DND-41 (cell line): ENCODE results near the gene SYF2.
"Not testable (repeated sequence)": the region's sequence is repeated elsewhere in the genome, so short reads cannot be mapped to it uniquely, and the experiment has no call there.

Source experiments
- ATAC-seq: fragments of 200-7000 bp; cut with Tn5 transposase; 3 replicates; pipeline ENCODE4 v1.9.1; 2021; ENCODE audit warnings: low read depth; ENCODE audit not compliant: insufficient read depth
- DNase-seq: peaks from one replicate; pipeline ENCODE4 v3.0.0-alpha.2; 2020
- H2AFZ ChIP-seq: 2 replicates; pipeline ENCODE4 v1.6.0; 2012; ENCODE audit warnings: low read depth, low read length
- H3K27ac ChIP-seq: 2 replicates; pipeline ENCODE4 v1.5.1; 2012; ENCODE audit warnings: low read length, inconsistent platforms
- H3K27me3 ChIP-seq: fragments of 200-600 bp; sonication (generic); 2 replicates; pipeline ENCODE4 v1.6.0; 2012; ENCODE audit warnings: low read length, mild to moderate bottlenecking, inconsistent platforms; ENCODE audit not compliant: insufficient read depth, poor library complexity
- H3K36me3 ChIP-seq: 2 replicates; pipeline ENCODE4 v1.5.1; 2012; ENCODE audit warnings: low read length, inconsistent platforms; ENCODE audit not compliant: insufficient read depth
- H3K4me1 ChIP-seq: 2 replicates; pipeline ENCODE4 v1.5.1; 2012; ENCODE audit warnings: mild to moderate bottlenecking, low read length; ENCODE audit not compliant: insufficient read depth
- H3K4me2 ChIP-seq: 2 replicates; pipeline ENCODE4 v1.6.0; 2012; ENCODE audit warnings: mild to moderate bottlenecking, moderate library complexity, low read length, inconsistent platforms; ENCODE audit not compliant: insufficient read depth
- H3K4me3 ChIP-seq, 2 experiments: fragments of 200-600 bp in 1 of 2; shearing (Covaris generic) in 1 of 2; 2 replicates each; pipeline ENCODE4 v1.5.1; 2012 to 2016; ENCODE audit warnings: inconsistent platforms in 2 of 2, low read length in 2 of 2, mild to moderate bottlenecking in 2 of 2, low read depth in 1 of 2, moderate library complexity in 1 of 2
- H3K79me2 ChIP-seq: 2 replicates; pipeline ENCODE4 v1.6.0; 2012; ENCODE audit warnings: low read length, inconsistent platforms; ENCODE audit not compliant: insufficient read depth
- H3K9ac ChIP-seq: 2 replicates; pipeline ENCODE4 v1.6.0; 2012; ENCODE audit warnings: low read depth, mild to moderate bottlenecking, inconsistent platforms, low read length, moderate library complexity
- H3K9me3 ChIP-seq: 2 replicates; pipeline ENCODE4 v1.5.1; 2012; ENCODE audit warnings: low read length, moderate library complexity, mild to moderate bottlenecking, inconsistent platforms; ENCODE audit not compliant: insufficient read depth, severe bottlenecking
- H4K20me1 ChIP-seq: 2 replicates; pipeline ENCODE4 v1.6.0; 2012; ENCODE audit warnings: low read length; ENCODE audit not compliant: insufficient read depth
- TF ChIP-seq, protein P1 (sequence below): IDR thresholded peaks from 2 replicates; pipeline ENCODE4 v1.5.1; 2012; ENCODE audit warnings: borderline replicate concordance, low read length, moderate library complexity, mild to moderate bottlenecking; ENCODE audit not compliant: poor library complexity, severe bottlenecking; ENCODE audit errors: extremely low read depth

Gene SYF2

GRCh38 chr1:25268143-25268760, 36.0 kb upstream of the SYF2 start:
- ATAC-seq, DNase-seq, H3K4me1 ChIP-seq, H3K9me3 ChIP-seq, H3K27me3 ChIP-seq, H4K20me1 ChIP-seq, H3K79me2 ChIP-seq, H3K36me3 ChIP-seq: not testable (repeated sequence)
- Histone ChIP-seq H3K27ac (peak overlapping the region; percentile 67), H3K9ac (peak overlapping the region; percentile 44), H2AFZ (peak overlapping the region; percentile 79), H3K4me3 (peak overlapping the region in 1 of 2 experiments; percentile 54; a peak in 2 of 4 replicates), H3K4me2 (peak overlapping the region; percentile 62)

DNA sequence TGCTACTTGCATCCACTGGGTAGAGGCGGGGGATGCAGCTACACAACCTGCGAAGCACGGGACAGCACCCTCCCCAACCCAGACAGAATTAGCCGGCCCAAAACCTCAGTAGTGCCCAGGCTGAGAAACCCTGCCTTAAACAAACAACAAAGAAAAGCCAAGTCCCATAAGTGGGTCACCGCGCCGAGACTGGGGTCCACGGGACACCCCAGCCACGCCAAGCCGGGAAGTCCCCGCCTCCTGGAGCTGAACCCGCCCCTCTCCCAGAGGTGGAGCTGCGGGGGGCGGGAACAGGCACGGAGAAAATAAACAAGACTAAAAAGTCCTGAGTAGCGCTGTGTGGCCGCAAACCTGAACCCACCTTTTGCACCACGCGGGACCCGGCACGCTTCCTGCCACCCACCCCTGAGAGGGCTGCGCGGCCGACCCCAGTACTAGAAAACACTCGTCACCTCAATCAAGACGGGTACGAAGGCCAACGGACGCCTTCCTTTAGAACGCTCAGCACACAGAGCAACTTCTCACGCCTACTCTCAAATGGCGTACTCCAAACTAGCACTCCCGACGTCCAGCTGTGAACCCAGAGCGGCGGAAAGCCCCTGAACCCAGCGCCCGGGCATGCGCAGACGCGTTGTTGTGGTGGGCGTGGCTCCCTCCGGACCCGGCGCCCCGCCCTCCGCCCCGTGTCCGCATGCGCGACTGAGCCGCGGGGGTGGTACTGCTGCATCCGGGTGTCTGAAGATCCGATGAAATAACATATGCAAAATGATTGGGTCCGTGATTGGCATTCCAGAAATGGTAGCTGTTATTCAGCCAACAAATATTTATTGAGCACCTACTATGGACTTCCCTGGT, 35.2 kb upstream of the SYF2 start:
- peak overlapping the region; percentile 44 for H3K9ac ChIP-seq
- peak overlapping the region; percentile 67 for H3K27ac ChIP-seq
- H3K4me3 ChIP-seq = peak overlapping the region in 1 of 2 experiments; percentile 57; a peak in 3 of 4 replicates
- peak overlapping the region; percentile 62 for H3K4me2 ChIP-seq
- DNase-seq = peak; percentile 83
- not testable (repeated sequence) for H4K20me1 ChIP-seq, H3K27me3 ChIP-seq, H3K36me3 ChIP-seq, H3K79me2 ChIP-seq, H3K9me3 ChIP-seq, H3K4me1 ChIP-seq
- peak overlapping the region; percentile 79 for H2AFZ ChIP-seq
- peak; percentile 75 for ATAC-seq

DNA sequence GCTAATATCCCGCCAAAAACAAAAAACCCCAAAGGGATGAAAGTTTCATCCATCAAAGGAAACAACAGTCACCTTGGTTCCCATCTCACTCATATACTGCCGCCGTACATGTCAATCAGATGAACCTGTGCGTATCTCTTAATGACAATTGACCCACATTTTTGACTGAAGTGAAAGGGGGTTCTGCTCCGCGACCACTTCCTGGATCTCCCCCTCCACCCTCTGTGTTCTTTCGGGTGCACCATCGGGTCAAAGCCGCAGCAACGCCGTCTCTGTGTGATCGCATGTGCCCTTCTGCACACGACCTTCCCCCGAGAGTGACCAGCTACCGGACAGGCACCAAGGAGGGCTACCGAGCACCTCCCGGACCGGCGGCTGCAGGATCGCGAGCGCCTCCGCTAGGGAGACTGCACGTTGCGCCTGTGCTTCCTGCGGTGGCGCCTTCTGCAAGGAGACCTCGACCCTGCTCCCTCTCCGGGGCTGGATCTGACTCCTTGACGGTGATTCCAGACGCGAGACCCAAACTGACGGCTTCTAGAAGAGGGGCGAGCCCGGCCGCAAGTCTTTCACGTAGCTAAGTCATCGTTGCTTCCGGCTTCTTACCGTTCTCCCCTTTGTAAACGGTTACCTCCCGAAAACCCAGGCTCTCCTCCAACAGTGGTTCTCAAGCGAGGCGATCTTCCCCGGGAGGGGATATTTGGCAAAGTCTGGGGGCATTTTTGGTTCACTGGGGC, 34.4 kb upstream of the SYF2 start:
- Histone ChIP-seq H3K27ac (peak overlapping the region; percentile 67), H2AFZ (peak overlapping the region; percentile 64; the same call in 1 of the 2 replicates), H3K9ac (peak overlapping the region; percentile 57), H3K4me2 (peak overlapping the region; percentile 83), H3K4me3 (peak overlapping the region; percentile 30 to 64; a peak in 3 of 4 replicates)
- not testable (repeated sequence) for H3K36me3 ChIP-seq, H3K27me3 ChIP-seq, H3K4me1 ChIP-seq, H3K79me2 ChIP-seq, H4K20me1 ChIP-seq, H3K9me3 ChIP-seq
- TF ChIP-seq, protein P1, sequence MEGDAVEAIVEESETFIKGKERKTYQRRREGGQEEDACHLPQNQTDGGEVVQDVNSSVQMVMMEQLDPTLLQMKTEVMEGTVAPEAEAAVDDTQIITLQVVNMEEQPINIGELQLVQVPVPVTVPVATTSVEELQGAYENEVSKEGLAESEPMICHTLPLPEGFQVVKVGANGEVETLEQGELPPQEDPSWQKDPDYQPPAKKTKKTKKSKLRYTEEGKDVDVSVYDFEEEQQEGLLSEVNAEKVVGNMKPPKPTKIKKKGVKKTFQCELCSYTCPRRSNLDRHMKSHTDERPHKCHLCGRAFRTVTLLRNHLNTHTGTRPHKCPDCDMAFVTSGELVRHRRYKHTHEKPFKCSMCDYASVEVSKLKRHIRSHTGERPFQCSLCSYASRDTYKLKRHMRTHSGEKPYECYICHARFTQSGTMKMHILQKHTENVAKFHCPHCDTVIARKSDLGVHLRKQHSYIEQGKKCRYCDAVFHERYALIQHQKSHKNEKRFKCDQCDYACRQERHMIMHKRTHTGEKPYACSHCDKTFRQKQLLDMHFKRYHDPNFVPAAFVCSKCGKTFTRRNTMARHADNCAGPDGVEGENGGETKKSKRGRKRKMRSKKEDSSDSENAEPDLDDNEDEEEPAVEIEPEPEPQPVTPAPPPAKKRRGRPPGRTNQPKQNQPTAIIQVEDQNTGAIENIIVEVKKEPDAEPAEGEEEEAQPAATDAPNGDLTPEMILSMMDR = peak; percentile 8
- DNase-seq = peak; percentile 22
- ATAC-seq = peak; percentile 43

DNA sequence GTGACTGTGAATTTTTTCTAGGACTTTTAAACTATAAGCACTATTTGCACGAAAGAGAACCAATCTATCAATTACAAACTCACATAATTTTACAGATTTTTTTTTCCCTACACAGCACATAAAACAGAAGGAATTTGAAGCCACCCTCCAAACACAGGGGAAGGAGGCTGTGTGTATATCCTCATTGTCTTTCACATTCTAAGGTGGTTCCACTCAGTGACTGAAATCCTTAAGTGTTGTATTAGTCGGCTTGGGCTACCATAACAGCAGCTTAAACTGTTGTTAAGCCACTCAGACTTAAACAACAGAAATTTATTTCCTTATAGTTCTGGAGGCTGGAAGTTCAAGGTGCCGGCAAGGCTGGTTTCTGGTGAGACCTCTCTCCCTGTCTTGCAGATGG, 28.0 kb upstream of the SYF2 start:
- not testable (repeated sequence) for H3K4me3 ChIP-seq, DNase-seq, H3K27ac ChIP-seq, H3K4me2 ChIP-seq, H4K20me1 ChIP-seq, H2AFZ ChIP-seq, H3K36me3 ChIP-seq, H3K79me2 ChIP-seq, H3K9ac ChIP-seq, H3K27me3 ChIP-seq, H3K9me3 ChIP-seq, ATAC-seq, H3K4me1 ChIP-seq

GRCh38 chr1:25259813-25260212, 27.5 kb upstream of the SYF2 start:
- TF ChIP-seq, protein P1 = peak; percentile 19
- not testable (repeated sequence) for H3K4me2 ChIP-seq, H3K4me1 ChIP-seq, H3K36me3 ChIP-seq, H3K9me3 ChIP-seq, DNase-seq, H3K27me3 ChIP-seq, H4K20me1 ChIP-seq, H3K9ac ChIP-seq, H3K27ac ChIP-seq, H3K79me2 ChIP-seq, H3K4me3 ChIP-seq, H2AFZ ChIP-seq
- ATAC-seq = peak; percentile 29; the same call in 1 of the 3 replicates
